ENCODE data around the gene RTL1.

RTL1 gene

GRCh38 chr14:100898935-100899883, 4.3 kb downstream of the RTL1 start:
- in situ Hi-C loops (cut with MboI; ENCODE audit: low sequenced_read_pairs): no loop called here

GRCh38 chr14:100898465-100898864, 5.1 kb downstream of the RTL1 start:
- in situ Hi-C loops (cut with MboI; ENCODE audit: low sequenced_read_pairs): no loop called here

GRCh38 chr14:100896369-100897060, 7.0 kb downstream of the RTL1 start:
- in situ Hi-C loops (cut with MboI; ENCODE audit: low sequenced_read_pairs): no loop called here

- in situ Hi-C loops (cut with MboI; ENCODE audit: low sequenced_read_pairs): no loop called here
Observed at GRCh38 chr14:100895411-100895810, 8.1 kb downstream of the RTL1 start.

- in situ Hi-C loops (cut with MboI; ENCODE audit: low sequenced_read_pairs): no loop called here
Observed at GRCh38 chr14:100894416-100894815, 9.1 kb downstream of the RTL1 start.

- in situ Hi-C loops (cut with MboI; ENCODE audit: low sequenced_read_pairs): no loop called here
Observed at GRCh38 chr14:100893760-100894159, 9.8 kb downstream of the RTL1 start.

- in situ Hi-C loops (cut with MboI; ENCODE audit: low sequenced_read_pairs): no loop called here
Observed at GRCh38 chr14:100893228-100893601, 10.3 kb downstream of the RTL1 start.

GRCh38 chr14:100892496-100893227, 10.9 kb downstream of the RTL1 start:
- in situ Hi-C loops (cut with MboI; ENCODE audit: low sequenced_read_pairs): no loop called here

GRCh38 chr14:100891501-100892445, 11.7 kb downstream of the RTL1 start:
- in situ Hi-C loops (cut with MboI; ENCODE audit: low sequenced_read_pairs): no loop called here

GRCh38 chr14:100891051-100891450, 12.5 kb downstream of the RTL1 start:
- in situ Hi-C loops (cut with MboI; ENCODE audit: low sequenced_read_pairs): no loop called here

GRCh38 chr14:100890061-100890850, 13.3 kb downstream of the RTL1 start:
- in situ Hi-C loops (cut with MboI; ENCODE audit: low sequenced_read_pairs): no loop called here

- in situ Hi-C loops (cut with MboI; ENCODE audit: low sequenced_read_pairs): no loop called here
Observed at GRCh38 chr14:100889641-100890040, 13.9 kb downstream of the RTL1 start.

GRCh38 chr14:100888789-100889315, 14.7 kb downstream of the RTL1 start:
- in situ Hi-C loops (cut with MboI; ENCODE audit: low sequenced_read_pairs): no loop called here

- in situ Hi-C loops (cut with MboI; ENCODE audit: low sequenced_read_pairs): no loop called here
Observed at GRCh38 chr14:100887728-100888335, 15.7 kb downstream of the RTL1 start.

- in situ Hi-C loops (cut with MboI; ENCODE audit: low sequenced_read_pairs): no loop called here
Observed at GRCh38 chr14:100885617-100886016, 17.9 kb downstream of the RTL1 start.

GRCh38 chr14:100885196-100885595, 18.3 kb downstream of the RTL1 start:
- in situ Hi-C loops (cut with MboI; ENCODE audit: low sequenced_read_pairs): no loop called here

- in situ Hi-C loops (cut with MboI; ENCODE audit: low sequenced_read_pairs): no loop called here
Observed at GRCh38 chr14:100884456-100884855, 19.1 kb downstream of the RTL1 start.

GRCh38 chr14:100883789-100884101, 19.8 kb downstream of the RTL1 start:
- in situ Hi-C loops (cut with MboI; ENCODE audit: low sequenced_read_pairs): no loop called here

Measured in hTERT RPE-1 (cell line).